Testis (tissue), 2 donors: ENCODE data around the gene GREB1.

ENCODE experiments used
- POLR2A ChIP-seq: fragments of 450-650 bp; IDR thresholded peaks from one replicate; pipeline ENCODE4 v1.6.1; 2017; ENCODE audit warnings: antibody characterized with exemption, mild to moderate bottlenecking, moderate library complexity
- TF ChIP-seq, protein P1 (sequence below), 3 experiments: fragments of 450-650 bp in 2 of 3; fragments of 200-600 bp in 1 of 3; sonication (generic) in 1 of 3; IDR thresholded peaks; one replicate each; pipeline ENCODE4 v1.5.1; 2016 to 2019; ENCODE audit warnings: antibody characterized with exemption in 3 of 3, mild to moderate bottlenecking in 2 of 3, moderate library complexity in 1 of 3

DNA sequence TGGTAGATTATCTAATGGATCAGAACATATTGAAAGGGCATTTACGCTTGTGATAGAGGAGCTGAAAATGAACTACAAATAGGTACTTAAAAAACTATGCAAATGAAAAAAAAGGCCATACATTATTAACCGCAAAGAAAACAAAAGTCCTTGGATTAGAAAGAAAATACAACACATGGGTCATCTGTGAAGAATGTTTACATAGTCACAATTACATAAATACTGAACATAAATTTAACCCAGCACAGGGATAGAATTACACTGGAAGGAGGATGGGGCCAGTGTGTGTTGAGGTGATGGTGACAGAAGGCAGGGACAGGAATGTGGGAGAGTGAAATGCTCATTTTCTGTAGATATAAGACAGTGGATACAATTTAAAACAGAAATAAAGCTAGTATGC, 129.6 kb downstream of the GREB1 start:
- TF ChIP-seq, protein P1, sequence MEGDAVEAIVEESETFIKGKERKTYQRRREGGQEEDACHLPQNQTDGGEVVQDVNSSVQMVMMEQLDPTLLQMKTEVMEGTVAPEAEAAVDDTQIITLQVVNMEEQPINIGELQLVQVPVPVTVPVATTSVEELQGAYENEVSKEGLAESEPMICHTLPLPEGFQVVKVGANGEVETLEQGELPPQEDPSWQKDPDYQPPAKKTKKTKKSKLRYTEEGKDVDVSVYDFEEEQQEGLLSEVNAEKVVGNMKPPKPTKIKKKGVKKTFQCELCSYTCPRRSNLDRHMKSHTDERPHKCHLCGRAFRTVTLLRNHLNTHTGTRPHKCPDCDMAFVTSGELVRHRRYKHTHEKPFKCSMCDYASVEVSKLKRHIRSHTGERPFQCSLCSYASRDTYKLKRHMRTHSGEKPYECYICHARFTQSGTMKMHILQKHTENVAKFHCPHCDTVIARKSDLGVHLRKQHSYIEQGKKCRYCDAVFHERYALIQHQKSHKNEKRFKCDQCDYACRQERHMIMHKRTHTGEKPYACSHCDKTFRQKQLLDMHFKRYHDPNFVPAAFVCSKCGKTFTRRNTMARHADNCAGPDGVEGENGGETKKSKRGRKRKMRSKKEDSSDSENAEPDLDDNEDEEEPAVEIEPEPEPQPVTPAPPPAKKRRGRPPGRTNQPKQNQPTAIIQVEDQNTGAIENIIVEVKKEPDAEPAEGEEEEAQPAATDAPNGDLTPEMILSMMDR (IDR thresholded peaks at IDR 0.05), result no peak
- TF ChIP-seq POLR2A, result no peak
